HG03565 (cell line): ENCODE results near the gene SPIRE2.
"Not testable (repeated sequence)": the region's sequence is repeated elsewhere in the genome, so short reads cannot be mapped to it uniquely, and the experiment has no call there.

Experiments used
- ATAC-seq: cut with Tn5 transposase; IDR thresholded peaks from one replicate; pipeline ENCODE4 v1.9.1; 2021; ENCODE audit warnings: mild to moderate bottlenecking, moderate library complexity; ENCODE audit not compliant: unreplicated experiment

SPIRE2 gene

DNA sequence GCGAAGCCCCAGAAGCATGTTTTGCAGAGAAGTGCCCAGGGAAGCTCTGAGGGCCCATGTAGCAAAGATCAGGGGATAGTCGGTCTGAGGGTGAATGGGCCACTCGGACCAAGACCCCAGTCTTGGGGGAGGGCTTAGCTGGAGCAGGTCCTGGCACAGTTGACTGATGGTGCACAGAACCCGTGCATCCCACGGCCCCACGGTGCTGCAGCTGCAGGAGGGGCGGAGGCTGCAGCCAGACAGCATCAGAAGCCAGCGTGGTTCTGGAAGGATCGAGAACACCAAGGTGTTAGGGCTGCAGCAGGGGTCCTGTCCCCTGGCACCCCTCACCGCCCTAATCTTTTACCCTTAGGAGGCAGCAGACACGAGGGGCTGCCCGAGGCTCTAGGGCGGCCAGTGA lies 83.9 kb downstream of the SPIRE2 start:
- no peak for ATAC-seq

DNA sequence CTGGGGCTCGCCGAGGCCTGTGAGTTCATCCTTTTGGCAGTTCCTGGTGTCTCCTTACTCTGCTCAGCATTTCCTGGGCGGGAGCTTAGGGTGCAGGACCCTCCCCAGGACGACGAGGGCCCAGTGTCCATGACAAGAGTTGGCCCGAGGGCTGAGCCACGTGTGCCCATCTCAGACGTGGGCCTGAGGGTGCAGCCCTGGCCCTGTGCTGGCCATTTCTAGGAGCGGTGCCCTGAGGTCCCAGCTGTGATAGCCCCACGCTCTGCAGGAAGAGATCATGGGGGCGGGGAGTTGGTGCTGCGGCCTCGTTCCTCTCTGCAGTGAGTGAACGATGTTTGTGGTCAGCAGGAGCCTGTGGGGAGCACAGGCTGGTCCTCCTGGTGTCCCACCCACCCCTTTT lies 84.4 kb downstream of the SPIRE2 start:
- no peak for ATAC-seq

DNA sequence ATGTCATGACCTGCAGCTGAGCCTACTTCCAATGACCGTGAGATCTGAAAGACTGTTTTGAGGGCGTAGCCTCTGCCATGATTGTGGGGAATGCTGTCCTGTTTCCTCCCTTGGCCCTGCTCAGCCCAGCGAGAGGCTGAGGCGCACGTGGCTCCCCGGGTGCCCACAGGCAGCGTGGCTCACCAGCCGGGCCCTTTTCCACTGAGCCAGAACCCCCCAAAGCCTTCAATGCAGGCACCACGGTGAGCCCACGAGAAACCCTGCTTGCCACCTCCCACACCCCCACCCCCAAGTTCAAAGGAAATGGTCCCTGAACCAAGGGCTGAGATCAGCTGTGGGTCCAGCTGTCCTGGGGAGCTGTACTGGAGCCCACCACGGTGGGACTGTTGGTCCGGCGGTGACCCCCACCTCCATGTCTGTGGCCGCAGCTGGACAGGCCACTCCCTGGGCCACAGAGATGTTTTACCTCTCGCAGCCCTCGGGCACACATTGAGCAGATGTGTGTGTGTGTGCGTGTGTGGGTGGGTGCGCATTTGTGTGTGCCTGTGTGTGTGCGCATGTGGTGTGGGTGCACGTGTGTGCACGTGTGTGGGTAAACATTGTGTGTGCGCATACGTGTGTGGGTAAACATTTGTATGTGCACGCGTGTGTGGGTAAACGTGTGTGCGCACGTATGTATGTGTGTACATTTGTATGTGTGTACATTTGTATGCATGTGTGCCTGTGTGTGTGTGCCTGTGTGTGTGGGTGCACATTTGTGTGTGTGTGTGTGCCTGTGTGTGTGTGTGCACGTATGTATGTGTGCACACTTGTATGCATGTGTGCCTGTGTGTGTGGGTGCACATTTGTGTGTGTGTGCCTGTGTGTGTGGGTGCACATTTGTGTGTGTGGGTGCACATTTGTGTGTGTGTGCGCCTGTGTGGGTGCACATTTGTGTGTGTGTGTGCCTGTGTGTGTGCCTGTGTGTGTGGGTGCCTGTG lies 85.4 kb downstream of the SPIRE2 start:
- ATAC-seq, result no peak

- not testable (repeated sequence) for ATAC-seq
Observed at GRCh38 chr16:89914642-89915285, 86.5 kb downstream of the SPIRE2 start.

DNA sequence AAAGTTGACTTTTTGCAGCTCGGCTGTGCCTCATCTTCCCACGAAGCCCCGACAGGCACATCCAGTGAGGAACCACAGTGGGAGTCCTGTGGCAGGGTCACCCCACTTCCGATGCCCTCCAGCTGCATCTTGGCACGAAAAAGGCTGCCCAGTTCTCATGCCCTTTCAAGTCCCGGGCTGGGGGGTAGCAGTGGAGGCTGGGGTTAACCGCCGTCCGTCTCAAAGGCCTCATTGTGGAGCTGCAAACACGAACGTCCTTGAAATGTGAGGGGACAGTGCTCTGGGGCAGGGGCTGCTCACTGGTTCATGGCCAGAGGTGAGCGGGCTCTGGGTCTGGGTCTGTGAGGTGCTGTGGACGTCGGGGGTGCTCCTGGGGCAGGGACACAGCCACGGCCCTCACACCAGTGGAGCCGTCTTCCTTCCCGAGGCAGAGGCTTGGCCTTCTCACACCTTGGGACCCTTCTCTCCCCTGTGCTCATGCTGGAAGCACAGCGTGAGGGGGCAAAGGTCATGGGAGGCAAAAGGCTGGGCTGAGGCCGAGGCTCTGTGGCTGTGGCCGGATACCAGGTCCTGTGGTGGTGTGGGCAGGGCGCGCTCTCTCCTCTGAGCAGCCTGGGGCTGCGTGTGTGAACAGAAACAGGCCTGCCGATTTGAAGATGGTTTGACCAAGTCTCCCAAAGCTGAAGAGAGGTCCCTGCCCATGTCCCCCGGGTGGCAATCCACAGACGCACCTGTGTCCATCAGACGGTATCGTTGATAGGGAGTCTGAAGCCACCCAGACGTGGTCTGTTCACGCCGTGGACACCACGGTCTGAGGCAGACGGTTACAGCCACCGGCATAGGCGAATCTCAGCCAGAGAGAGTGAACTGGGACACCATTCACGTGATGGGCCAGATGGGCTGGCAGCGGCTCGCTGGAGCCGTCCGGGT lies 87.3 kb downstream of the SPIRE2 start:
- no peak for ATAC-seq

GRCh38 chr16:89917773-89918452 lies 89.6 kb downstream of the SPIRE2 start:
- peak; percentile 73 for ATAC-seq

- ATAC-seq, result no peak
Observed at GRCh38 chr16:89918453-89919347, 90.4 kb downstream of the SPIRE2 start, which contains the start of gene MC1R. Gene MC1R (plus strand): TSS chr16:89918862. CDS start chr16:89919259, 397 bp downstream.

DNA sequence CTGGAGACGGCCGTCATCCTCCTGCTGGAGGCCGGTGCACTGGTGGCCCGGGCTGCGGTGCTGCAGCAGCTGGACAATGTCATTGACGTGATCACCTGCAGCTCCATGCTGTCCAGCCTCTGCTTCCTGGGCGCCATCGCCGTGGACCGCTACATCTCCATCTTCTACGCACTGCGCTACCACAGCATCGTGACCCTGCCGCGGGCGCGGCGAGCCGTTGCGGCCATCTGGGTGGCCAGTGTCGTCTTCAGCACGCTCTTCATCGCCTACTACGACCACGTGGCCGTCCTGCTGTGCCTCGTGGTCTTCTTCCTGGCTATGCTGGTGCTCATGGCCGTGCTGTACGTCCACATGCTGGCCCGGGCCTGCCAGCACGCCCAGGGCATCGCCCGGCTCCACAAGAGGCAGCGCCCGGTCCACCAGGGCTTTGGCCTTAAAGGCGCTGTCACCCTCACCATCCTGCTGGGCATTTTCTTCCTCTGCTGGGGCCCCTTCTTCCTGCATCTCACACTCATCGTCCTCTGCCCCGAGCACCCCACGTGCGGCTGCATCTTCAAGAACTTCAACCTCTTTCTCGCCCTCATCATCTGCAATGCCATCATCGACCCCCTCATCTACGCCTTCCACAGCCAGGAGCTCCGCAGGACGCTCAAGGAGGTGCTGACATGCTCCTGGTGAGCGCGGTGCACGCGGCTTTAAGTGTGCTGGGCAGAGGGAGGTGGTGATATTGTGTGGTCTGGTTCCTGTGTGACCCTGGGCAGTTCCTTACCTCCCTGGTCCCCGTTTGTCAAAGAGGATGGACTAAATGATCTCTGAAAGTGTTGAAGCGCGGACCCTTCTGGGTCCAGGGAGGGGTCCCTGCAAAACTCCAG lies 91.5 kb downstream of the SPIRE2 start:
- no peak for ATAC-seq

- no peak for ATAC-seq
Observed at GRCh38 chr16:89920723-89921122, 92.4 kb downstream of the SPIRE2 start.
